Transverse colon (tissue), 4 donors: ENCODE results near the gene FMO2. TPM values are rescaled to one million over a fixed set of nuclear protein-coding genes. Genes with fewer than 3 reads are reported as not detected.

Experiments
- DNase-seq: peaks from one replicate; pipeline ENCODE4 v3.0.0-alpha.2; 2019
- H3K27ac ChIP-seq, 4 donors: fragments of 200-600 bp; sonication (generic); 2 replicates each; pipeline ENCODE4 v1.5.1; 2016 to 2018; ENCODE audit warnings: inconsistent platforms in 4 of 4
- H3K27me3 ChIP-seq: fragments of 200-600 bp; sonication (generic); 2 replicates; pipeline ENCODE4 v1.5.1; 2017; ENCODE audit warnings: inconsistent platforms
- H3K36me3 ChIP-seq, 4 donors: fragments of 200-600 bp; sonication (generic); 2 replicates each; pipeline ENCODE4 v1.5.1; 2017 to 2019; ENCODE audit warnings: inconsistent platforms in 4 of 4
- H3K4me1 ChIP-seq, 4 donors: fragments of 200-600 bp; sonication (generic); 2 replicates each; pipeline ENCODE4 v1.5.1; 2017 to 2020; ENCODE audit warnings: inconsistent platforms in 4 of 4
- H3K4me3 ChIP-seq, 4 donors: fragments of 200-600 bp; sonication (generic); 1 replicate in 1 of 4; 2 replicates in 3 of 4; pipeline versions ENCODE4 v1.5.1 to v1.6.1; 2017 to 2019; ENCODE audit warnings: inconsistent platforms in 4 of 4
- H3K9me3 ChIP-seq, 2 donors: fragments of 200-600 bp; sonication (generic); 2 replicates each; pipeline ENCODE4 v1.5.1; 2017 to 2019; ENCODE audit warnings: inconsistent platforms in 2 of 2
- EP300 ChIP-seq: sonication (generic); formaldehyde crosslinking; IDR thresholded peaks from one replicate; pipeline ENCODE4 v1.6.1; 2017; ENCODE audit warnings: antibody characterized with exemption, low read depth
- POLR2A ChIP-seq: fragments of 450-650 bp; IDR thresholded peaks from one replicate; pipeline ENCODE4 v1.6.1; 2016; ENCODE audit warnings: antibody characterized with exemption, mild to moderate bottlenecking, moderate library complexity
- POLR2AphosphoS5 ChIP-seq, 3 donors: sonication (generic); formaldehyde crosslinking; IDR thresholded peaks; one replicate each; pipeline ENCODE4 v1.6.1; 2016; ENCODE audit warnings: antibody characterized with exemption in 3 of 3
- WGBS, 2 donors: methylation state at CpG; one replicate each; pipeline ENCODE4 v1.1.5; 2018; ENCODE audit warnings: low coverage in 1 of 2; 5-methylcytosine and 5-hydroxymethylcytosine counted together
- in situ Hi-C, 4 donors: fragments of 200-750 bp; cut with MboI; loops; one replicate each; pipeline versions ENCODE4 v1.15.0 to v1.15.1; 2017; ENCODE audit warnings: low sequenced_read_pairs in 3 of 4, low pct_ligation_motif_present in 1 of 4, low pct_unique_long_range_greater_than_20kb in 1 of 4
- intact Hi-C: fragments of 100-400 bp; cut with DNase I; formaldehyde crosslinking; loops from one replicate; pipeline ENCODE4 v1.15.1; 2023; ENCODE audit warnings: low total_unique reads
- total RNA-seq, 4 donors: library from RNA; depleted of rRNA; stranded (reverse); fragments of >200 nt; gene quantifications; one replicate each; pipeline ENCODE4 v1.1.0, GENCODE V29; 2016
- TF ChIP-seq, protein P1 (sequence below), 5 experiments: fragments of 200-600 bp in 3 of 5; fragments of 450-650 bp in 2 of 5; sonication (generic) in 3 of 5; IDR thresholded peaks; 1 replicate in 2 of 5; 2 replicates in 3 of 5; pipeline ENCODE4 v1.5.1; 2016 to 2017; ENCODE audit warnings: antibody characterized with exemption in 5 of 5, inconsistent platforms in 3 of 5, mild to moderate bottlenecking in 2 of 5, moderate library complexity in 1 of 5

FMO2 gene
- total RNA-seq, 4 donors from 2014 or later: 3.0 to 12.5 (median 4.9) TPM; not detected in 1

DNA sequence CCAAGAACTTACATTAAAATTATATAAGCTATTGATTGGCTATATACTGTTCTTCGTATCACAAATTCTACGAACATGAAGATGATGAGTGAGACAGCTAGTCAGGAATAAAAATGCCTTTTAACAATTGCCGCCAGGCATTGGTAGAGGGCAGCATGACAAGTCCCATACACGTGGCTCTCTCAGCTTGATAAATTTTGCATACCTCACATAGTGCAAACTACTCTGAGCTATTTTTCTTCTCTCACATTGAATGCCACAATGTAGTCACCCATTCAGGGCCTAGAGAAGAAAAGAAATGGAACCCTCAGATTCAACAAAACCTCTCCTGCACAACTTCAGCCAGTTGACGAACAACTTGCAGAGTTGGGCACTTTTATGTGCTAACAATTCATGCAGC lies 27.0 kb upstream of the FMO2 start:
- 81 to 92% methylated on average over 5 of the region's 5 CpGs for WGBS, 2 donors
- Histone ChIP-seq H3K27ac (no peak overlapping the region), H3K9me3 (no peaks in the 10 kb centered on the region), H3K36me3 (no peaks in the 10 kb centered on the region), H3K4me1 (peaks cover 0 to 11% (median 4%) of the 10 kb centered on the region in 4 donors), H3K4me3 (no peak overlapping the region), H3K27me3 (no peaks in the 10 kb centered on the region)
- intact Hi-C loops: no loop called here
- in situ Hi-C loops: no loop called here
- TF ChIP-seq POLR2AphosphoS5 (IDR thresholded peaks at IDR 0.05): no peak
- no peak for DNase-seq

DNA sequence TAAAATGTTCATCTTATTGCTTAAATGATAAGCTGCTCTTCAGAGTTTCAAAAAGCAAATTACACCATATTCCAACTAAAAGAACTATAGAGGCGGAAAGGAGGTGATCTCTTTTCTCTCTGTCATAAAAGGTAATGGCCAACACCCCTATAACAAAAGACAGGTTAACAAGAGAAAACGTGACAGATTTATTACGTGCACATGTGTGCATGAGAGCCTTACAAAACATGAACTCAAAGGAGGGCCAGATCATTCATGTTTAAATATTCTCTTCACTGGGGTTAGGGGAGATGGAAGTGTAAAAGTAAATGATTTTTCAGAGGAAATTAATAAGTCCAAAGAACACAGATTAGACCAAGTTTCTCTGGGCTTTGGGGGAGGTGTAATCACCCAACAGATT lies 26.5 kb upstream of the FMO2 start:
- Histone ChIP-seq H3K27me3 (no peaks in the 10 kb centered on the region), H3K27ac (no peak overlapping the region), H3K9me3 (no peaks in the 10 kb centered on the region), H3K4me3 (no peak overlapping the region), H3K4me1 (peaks cover 0 to 11% (median 4%) of the 10 kb centered on the region in 4 donors), H3K36me3 (no peaks in the 10 kb centered on the region)
- TF ChIP-seq POLR2A (no peak), POLR2AphosphoS5 (IDR thresholded peaks at IDR 0.05) (no peak), EP300 (no peak)
- TF ChIP-seq, protein P1, sequence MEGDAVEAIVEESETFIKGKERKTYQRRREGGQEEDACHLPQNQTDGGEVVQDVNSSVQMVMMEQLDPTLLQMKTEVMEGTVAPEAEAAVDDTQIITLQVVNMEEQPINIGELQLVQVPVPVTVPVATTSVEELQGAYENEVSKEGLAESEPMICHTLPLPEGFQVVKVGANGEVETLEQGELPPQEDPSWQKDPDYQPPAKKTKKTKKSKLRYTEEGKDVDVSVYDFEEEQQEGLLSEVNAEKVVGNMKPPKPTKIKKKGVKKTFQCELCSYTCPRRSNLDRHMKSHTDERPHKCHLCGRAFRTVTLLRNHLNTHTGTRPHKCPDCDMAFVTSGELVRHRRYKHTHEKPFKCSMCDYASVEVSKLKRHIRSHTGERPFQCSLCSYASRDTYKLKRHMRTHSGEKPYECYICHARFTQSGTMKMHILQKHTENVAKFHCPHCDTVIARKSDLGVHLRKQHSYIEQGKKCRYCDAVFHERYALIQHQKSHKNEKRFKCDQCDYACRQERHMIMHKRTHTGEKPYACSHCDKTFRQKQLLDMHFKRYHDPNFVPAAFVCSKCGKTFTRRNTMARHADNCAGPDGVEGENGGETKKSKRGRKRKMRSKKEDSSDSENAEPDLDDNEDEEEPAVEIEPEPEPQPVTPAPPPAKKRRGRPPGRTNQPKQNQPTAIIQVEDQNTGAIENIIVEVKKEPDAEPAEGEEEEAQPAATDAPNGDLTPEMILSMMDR (IDR thresholded peaks at IDR 0.05): no peak
- 65 to 73% methylated on average over 3 of the region's 3 CpGs for WGBS, 2 donors
- in situ Hi-C loops (no loop called here), intact Hi-C loops (no loop called here)
- DNase-seq: no peak

DNA sequence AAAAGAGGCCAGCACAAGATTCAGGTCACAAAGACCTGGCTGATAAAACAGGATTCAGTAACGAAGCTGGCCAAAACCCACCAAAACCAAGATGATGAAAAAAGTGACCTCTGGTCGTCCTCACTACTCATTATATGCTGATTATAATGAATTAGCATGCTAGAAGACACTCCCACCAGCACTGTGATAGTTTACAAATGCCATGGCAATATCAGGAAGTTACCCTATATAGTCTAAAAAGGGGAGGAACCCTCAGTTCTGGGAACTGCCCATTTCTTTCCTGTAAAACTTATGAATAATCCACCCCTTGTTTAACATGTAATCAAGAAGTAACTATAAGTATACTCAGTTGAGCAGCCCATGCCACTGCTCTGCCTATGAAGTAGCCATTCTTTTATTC lies 26.0 kb upstream of the FMO2 start:
- intact Hi-C loops: no loop called here
- in situ Hi-C loops: no loop called here
- Histone ChIP-seq H3K4me1 (peaks cover 0 to 11% (median 4%) of the 10 kb centered on the region in 4 donors), H3K9me3 (no peaks in the 10 kb centered on the region), H3K36me3 (no peaks in the 10 kb centered on the region), H3K27ac (no peak overlapping the region), H3K4me3 (no peak overlapping the region), H3K27me3 (no peaks in the 10 kb centered on the region)
- DNase-seq: no peak
- WGBS, 2 donors: 67 to 90% methylated on average over 1 to 2 of the region's 2 CpGs
- TF ChIP-seq EP300 (no peak), POLR2AphosphoS5 (IDR thresholded peaks at IDR 0.05) (no peak), POLR2A (no peak)
- TF ChIP-seq, protein P1 (IDR thresholded peaks at IDR 0.05): no peak

DNA sequence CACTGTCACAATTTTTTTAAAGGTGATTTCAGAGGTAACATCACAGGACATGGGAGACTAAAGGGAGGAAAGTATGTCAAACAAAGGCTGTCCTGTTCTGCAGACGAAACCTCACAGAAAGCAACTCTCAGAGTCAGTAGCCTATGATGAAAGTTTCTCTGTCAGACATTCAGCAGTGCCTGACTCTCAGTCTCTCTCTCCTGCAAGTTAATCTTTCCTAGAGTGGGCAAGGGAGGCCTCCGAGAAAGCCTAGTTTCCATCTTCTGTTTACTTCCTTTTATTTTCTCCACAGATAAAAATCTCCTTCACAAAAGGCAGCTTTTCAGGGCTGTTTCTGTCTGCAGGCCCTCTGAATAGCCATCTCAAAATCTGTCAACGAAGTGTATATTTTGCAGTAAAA lies 24.9 kb upstream of the FMO2 start:
- DNase-seq: no peak
- in situ Hi-C loops (no loop called here), intact Hi-C loops (no loop called here)
- Histone ChIP-seq H3K27me3 (no peaks in the 10 kb centered on the region), H3K9me3 (no peaks in the 10 kb centered on the region), H3K36me3 (no peaks in the 10 kb centered on the region), H3K27ac (peak overlapping the region in 1 of 4 donors; percentile 1), H3K4me1 (peaks cover 0 to 11% (median 4%) of the 10 kb centered on the region in 4 donors), H3K4me3 (no peak overlapping the region)
- TF ChIP-seq POLR2A: no peak
- TF ChIP-seq POLR2AphosphoS5 (IDR thresholded peaks at IDR 0.05): no peak
- no peak for TF ChIP-seq EP300
- TF ChIP-seq, protein P1 (IDR thresholded peaks at IDR 0.05): no peak
- 35 to 44% methylated on average over 3 of the region's 3 CpGs for WGBS, 2 donors

DNA sequence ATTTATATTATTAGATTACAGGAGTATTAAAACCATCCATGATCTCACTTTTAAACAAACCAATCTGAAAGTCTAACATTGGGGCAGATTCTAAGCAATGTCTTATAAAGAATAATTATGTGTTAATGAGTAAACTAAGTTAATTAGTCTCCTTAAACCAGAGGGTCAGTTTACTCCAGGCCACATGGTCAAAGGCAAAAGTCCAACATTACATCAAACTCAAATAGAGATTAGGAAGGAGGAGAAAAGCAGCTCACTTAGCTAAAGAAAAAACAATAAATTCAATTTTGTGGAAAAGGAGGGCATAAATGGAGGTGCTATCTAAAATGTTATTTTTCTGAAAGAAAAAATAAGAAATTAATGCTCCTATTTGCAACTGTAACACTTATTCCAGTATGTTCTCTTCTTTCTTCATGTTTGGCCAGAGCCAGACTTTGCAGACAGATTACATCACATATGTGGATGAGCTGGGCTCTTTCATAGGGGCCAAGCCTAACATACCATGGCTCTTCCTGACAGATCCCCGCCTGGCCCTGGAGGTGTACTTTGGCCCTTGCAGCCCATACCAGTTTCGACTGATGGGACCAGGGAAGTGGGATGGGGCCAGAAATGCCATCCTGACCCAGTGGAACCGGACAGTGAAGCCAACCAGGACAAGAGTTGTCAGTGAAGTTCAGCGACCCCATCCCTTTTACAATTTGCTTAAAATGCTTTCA lies 24.3 kb upstream of the FMO2 start:
- in situ Hi-C loops: no loop called here
- Histone ChIP-seq H3K9me3 (no peaks in the 10 kb centered on the region), H3K27me3 (no peaks in the 10 kb centered on the region), H3K4me1 (peaks cover 0 to 11% (median 4%) of the 10 kb centered on the region in 4 donors), H3K36me3 (no peaks in the 10 kb centered on the region), H3K27ac (peak overlapping the region in 2 of 4 donors; percentile 1 to 12), H3K4me3 (no peak overlapping the region)
- intact Hi-C loops: no loop called here
- TF ChIP-seq, protein P1 (IDR thresholded peaks at IDR 0.05): no peak
- no peak for TF ChIP-seq POLR2AphosphoS5 (IDR thresholded peaks at IDR 0.05)
- no peak for TF ChIP-seq POLR2A
- no peak for TF ChIP-seq EP300
- WGBS, 2 donors: 80% methylated on average over 4 of the region's 4 CpGs; no CpG with 5 or more reads in 1 of the 2 donors
- DNase-seq: no peak
